Left lung (tissue), 10 donors: ENCODE results near the gene CACNA1I. TPM values are rescaled to one million over a fixed set of nuclear protein-coding genes. Genes with fewer than 3 reads are reported as not detected.

Experiments
- ATAC-seq: fragments of 200-7000 bp; cut with Tn5 transposase; one replicate; pipeline ENCODE4 v1.9.1; 2020; ENCODE audit warnings: moderate library complexity
- DNase-seq, 4 donors: peaks; one replicate each; pipeline ENCODE4 v3.0.0-alpha.2; 2013 to 2020
- H3K27ac ChIP-seq, 2 donors: fragments of 200-600 bp; sonication (generic) in 1 of 2; one replicate each; pipeline versions ENCODE4 v1.5.0 to v1.8.0; 2020 to 2021
- H3K27me3 ChIP-seq, 2 donors: fragments of 200-600 bp; sonication (generic) in 1 of 2; one replicate each; pipeline versions ENCODE4 v1.5.0 to v1.8.0; 2020 to 2021
- H3K36me3 ChIP-seq, 2 donors: fragments of 200-600 bp; sonication (generic) in 1 of 2; one replicate each; pipeline versions ENCODE4 v1.5.0 to v1.8.0; 2020 to 2021
- H3K4me1 ChIP-seq, 2 donors: fragments of 200-600 bp; one replicate each; pipeline ENCODE4 v1.8.0; 2021
- H3K4me3 ChIP-seq, 2 donors: fragments of 200-600 bp; sonication (generic) in 1 of 2; one replicate each; pipeline versions ENCODE4 v1.5.0 to v1.8.0; 2020 to 2021; ENCODE audit warnings: mild to moderate bottlenecking in 1 of 2
- H3K9me3 ChIP-seq, 2 donors: fragments of 200-600 bp; sonication (generic) in 1 of 2; one replicate each; pipeline versions ENCODE4 v1.5.0 to v1.8.0; 2020 to 2021
- intact Hi-C, 2 donors: fragments of 100-400 bp; cut with DNase I; formaldehyde crosslinking; loops; one replicate each; pipeline versions ENCODE4 v1.11.2 to v1.14.2; 2022
- polyA plus RNA-seq, 6 donors: library from polyadenylated mRNA; unstranded; fragments of 120-200 nt; gene quantifications; one replicate each; pipeline ENCODE4 v1.2.1, GENCODE V29; 2013; ENCODE audit not compliant: insufficient read length in 6 of 6
- total RNA-seq, 2 donors: library from RNA; stranded (reverse); fragmentation: NEBNext Ultra II Directional; extraction: Animal tissue kit (Norgen Biotek cat#: 25700); gene quantifications; one replicate each; pipeline ENCODE4 v1.2.1, GENCODE V29; 2021
- TF ChIP-seq, protein P1 (sequence below), 2 donors: fragments of 200-600 bp; sonication (generic) in 1 of 2; IDR thresholded peaks; one replicate each; pipeline versions ENCODE4 v1.5.0 to v1.8.0; 2021; ENCODE audit warnings: antibody characterized with exemption in 2 of 2
- donor health status: DM: no; HTN: yes; CAD: no.
- donor health status: DM: no; HTN: no; CAD: no.

The CACNA1I gene
- total and polyA plus RNA-seq, 8 donors = 0.03 to 0.35 (median 0.09) TPM

DNA sequence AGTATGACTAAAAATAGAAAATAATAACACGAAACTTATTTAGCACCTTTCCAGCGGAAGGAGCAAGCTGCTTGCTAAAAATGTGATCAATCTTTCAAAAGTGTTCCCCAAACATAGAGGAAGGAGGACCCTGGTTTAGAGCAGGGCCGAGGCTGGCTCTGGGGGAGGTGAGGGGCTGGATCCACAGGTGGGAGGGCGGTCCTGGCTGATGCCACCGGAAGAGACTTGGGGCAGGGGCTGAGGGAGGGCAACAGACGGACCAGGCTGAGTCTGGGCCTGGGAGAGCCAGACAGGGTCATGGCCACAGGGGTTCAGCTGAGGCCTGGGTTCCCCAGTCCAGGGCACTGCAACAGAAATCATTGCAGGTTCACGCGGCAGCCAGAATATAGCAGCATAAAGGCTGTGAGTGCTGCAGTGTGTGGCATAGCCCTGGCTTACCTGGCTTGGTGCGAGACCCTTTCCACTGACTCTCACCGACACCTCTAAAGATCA is 143.3 kb downstream of the CACNA1I start:
- H3K4me1 ChIP-seq = no peaks in the 10 kb centered on the region
- H3K27ac ChIP-seq = no peak overlapping the region
- DNase-seq (no peak), ATAC-seq (no peak)
- no peak overlapping the region for H3K4me3 ChIP-seq
- H3K27me3 ChIP-seq = peaks cover 0 to 55% of the 10 kb centered on the region in 2 donors
- intact Hi-C loops = no loop called here
- TF ChIP-seq, protein P1, sequence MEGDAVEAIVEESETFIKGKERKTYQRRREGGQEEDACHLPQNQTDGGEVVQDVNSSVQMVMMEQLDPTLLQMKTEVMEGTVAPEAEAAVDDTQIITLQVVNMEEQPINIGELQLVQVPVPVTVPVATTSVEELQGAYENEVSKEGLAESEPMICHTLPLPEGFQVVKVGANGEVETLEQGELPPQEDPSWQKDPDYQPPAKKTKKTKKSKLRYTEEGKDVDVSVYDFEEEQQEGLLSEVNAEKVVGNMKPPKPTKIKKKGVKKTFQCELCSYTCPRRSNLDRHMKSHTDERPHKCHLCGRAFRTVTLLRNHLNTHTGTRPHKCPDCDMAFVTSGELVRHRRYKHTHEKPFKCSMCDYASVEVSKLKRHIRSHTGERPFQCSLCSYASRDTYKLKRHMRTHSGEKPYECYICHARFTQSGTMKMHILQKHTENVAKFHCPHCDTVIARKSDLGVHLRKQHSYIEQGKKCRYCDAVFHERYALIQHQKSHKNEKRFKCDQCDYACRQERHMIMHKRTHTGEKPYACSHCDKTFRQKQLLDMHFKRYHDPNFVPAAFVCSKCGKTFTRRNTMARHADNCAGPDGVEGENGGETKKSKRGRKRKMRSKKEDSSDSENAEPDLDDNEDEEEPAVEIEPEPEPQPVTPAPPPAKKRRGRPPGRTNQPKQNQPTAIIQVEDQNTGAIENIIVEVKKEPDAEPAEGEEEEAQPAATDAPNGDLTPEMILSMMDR (IDR thresholded peaks at IDR 0.05) = no peak
- H3K36me3 ChIP-seq = no peaks in the 10 kb centered on the region
- H3K9me3 ChIP-seq = no peaks in the 10 kb centered on the region

DNA sequence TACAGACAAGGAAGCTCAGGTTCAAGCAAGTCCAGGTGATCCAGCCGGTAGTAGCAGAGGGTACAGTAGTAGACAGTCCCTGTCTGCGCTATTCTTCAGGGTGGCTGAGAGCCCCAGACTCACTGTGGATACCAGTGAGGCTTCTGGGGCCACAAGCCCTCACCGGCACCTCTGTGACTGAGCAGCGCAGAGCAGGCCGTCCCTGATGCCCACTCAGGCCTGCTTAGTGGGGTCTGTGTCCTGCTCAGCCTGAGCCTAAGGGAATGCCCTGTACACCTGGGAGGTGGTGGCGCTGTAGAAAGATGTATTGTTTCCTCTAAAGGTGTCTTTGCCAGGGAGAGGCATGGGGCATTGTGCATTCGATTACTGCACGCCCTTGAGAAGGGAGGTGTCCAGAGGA is 143.8 kb downstream of the CACNA1I start:
- no peak for ATAC-seq
- TF ChIP-seq, protein P1 (IDR thresholded peaks at IDR 0.05) = no peak

DNA sequence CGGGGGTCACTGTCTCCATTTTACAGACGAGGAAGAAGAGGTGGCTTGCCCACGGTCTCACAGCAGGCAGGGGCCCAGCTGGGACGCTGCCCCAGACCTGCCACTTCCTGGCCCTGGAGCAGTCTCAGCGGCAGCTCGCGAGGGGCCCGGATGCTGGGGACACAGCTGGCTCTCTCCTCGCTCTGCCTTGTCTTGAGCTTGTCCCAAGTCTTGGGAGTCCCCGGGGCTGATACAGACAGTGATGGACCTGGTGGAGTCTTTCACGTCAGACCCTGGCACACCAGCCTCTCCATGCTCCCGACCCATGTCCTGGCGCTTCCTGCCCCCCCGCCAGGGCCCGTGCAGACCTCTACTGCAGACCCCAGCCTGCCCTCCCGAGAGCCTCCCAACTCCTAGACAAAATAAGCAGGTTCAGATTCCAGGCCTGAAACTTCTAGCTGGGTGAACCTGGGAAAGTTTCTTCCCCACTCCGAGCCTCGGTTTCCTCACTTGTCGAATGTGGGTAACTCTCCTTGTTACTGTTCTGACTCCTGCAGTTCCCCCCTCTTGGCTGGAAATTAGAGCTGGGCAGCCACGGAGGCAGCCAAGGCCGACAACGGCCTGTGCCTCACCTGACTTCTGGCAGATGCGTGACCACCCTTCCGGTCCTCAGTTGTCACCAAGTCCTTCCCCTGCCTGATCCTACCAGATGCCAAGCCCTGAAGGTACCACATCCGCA is 145.4 kb downstream of the CACNA1I start:
- Histone ChIP-seq H3K27me3 (peaks cover 0 to 57% of the 10 kb centered on the region in 2 donors), H3K9me3 (no peaks in the 10 kb centered on the region), H3K4me1 (no peaks in the 10 kb centered on the region), H3K36me3 (no peaks in the 10 kb centered on the region), H3K4me3 (no peak overlapping the region), H3K27ac (no peak overlapping the region)
- TF ChIP-seq, protein P1 (IDR thresholded peaks at IDR 0.05) = no peak
- DNase-seq = no peak
- intact Hi-C loops = no loop called here
- no peak for ATAC-seq

More for the DNA sequence above, 143.8 kb downstream of the CACNA1I start:
- Histone ChIP-seq H3K27me3 (peaks cover 0 to 55% of the 10 kb centered on the region in 2 donors), H3K4me3 (no peak overlapping the region), H3K27ac (no peak overlapping the region), H3K36me3 (no peaks in the 10 kb centered on the region), H3K4me1 (no peaks in the 10 kb centered on the region), H3K9me3 (no peaks in the 10 kb centered on the region)
- intact Hi-C loops = no loop called here
- DNase-seq = no peak

DNA sequence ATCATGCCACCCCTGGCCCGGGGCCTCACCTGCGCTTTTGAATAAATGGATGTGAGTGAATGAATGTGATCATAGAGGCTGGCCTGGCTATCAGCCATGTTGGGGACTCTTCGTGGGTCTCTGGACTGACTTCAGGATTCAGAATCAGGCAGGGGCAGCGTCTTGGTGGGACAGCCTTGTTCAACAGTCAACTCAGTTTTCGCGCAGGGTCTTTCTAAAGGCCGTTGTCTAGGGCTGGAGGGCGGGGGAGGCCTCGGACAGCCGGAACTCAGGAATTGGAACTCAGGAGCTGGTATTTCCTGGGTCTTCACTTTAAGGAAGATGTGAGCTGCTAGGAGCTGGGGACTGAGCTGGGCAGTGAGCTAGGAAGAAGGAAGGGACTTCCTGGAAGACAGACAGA is 146.0 kb downstream of the CACNA1I start:
- ATAC-seq = no peak
- H3K36me3 ChIP-seq = no peaks in the 10 kb centered on the region
- intact Hi-C loops = no loop called here
- peaks cover 0 to 57% of the 10 kb centered on the region in 2 donors for H3K27me3 ChIP-seq
- TF ChIP-seq, protein P1 (IDR thresholded peaks at IDR 0.05) = no peak
- DNase-seq = no peak
- no peak overlapping the region for H3K27ac ChIP-seq
- no peaks in the 10 kb centered on the region for H3K9me3 ChIP-seq
- H3K4me3 ChIP-seq = no peak overlapping the region
- no peaks in the 10 kb centered on the region for H3K4me1 ChIP-seq

DNA sequence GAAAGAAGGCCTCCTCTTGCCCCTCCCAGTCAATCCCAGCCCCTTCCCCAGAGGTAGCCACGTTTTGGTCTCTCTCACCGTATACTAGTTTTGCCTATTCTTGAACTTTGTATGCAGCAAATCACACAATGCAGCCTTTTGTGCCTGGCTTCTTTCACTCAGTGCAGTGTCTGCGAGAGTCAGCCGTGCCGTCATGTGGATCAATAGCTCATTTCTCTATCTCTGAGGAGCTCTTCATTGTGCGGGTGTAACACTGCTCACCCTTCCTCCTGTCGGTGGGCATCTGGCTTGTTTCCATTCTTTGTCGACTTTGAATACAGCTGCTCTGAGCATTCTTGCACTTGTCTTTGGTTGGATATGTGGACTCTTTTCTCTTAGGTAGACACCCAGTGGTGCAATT is 146.5 kb downstream of the CACNA1I start:
- ATAC-seq (no peak), DNase-seq (no peak)
- Histone ChIP-seq H3K9me3 (no peaks in the 10 kb centered on the region), H3K27ac (no peak overlapping the region), H3K4me1 (no peaks in the 10 kb centered on the region), H3K36me3 (no peaks in the 10 kb centered on the region), H3K4me3 (no peak overlapping the region), H3K27me3 (peaks cover 0 to 57% of the 10 kb centered on the region in 2 donors)
- intact Hi-C loops = no loop called here
- TF ChIP-seq, protein P1 (IDR thresholded peaks at IDR 0.05) = no peak
